Osteocyte (in vitro differentiated cells): ENCODE data around the gene MRPS11. TPM values are rescaled to one million over a fixed set of nuclear protein-coding genes. Genes with fewer than 3 reads are reported as not detected.

Experiments used
- DNase-seq: peaks from one replicate; pipeline ENCODE4 v3.0.0; 2021; ENCODE audit warnings: mixed read lengths; ENCODE audit not compliant: unreplicated experiment; ENCODE audit errors: extremely low spot score
- H3K27ac Mint-ChIP-seq: one replicate; pipeline ENCODE4 v1.8.0; 2021; ENCODE audit warnings: mild to moderate bottlenecking, mixed read lengths; ENCODE audit not compliant: unreplicated experiment
- H3K27me3 Mint-ChIP-seq: one replicate; pipeline ENCODE4 v1.8.0; 2021; ENCODE audit warnings: mixed read lengths; ENCODE audit not compliant: unreplicated experiment
- H3K36me3 Mint-ChIP-seq: one replicate; pipeline ENCODE4 v1.8.0; 2021; ENCODE audit warnings: mixed read lengths; ENCODE audit not compliant: unreplicated experiment
- H3K4me1 Mint-ChIP-seq: one replicate; pipeline ENCODE4 v1.8.0; 2021; ENCODE audit warnings: mixed read lengths; ENCODE audit not compliant: unreplicated experiment
- H3K4me3 Mint-ChIP-seq: one replicate; pipeline ENCODE4 v1.8.0; 2021; ENCODE audit warnings: mild to moderate bottlenecking, moderate library complexity, mixed read lengths; ENCODE audit not compliant: unreplicated experiment
- H3K9me3 Mint-ChIP-seq: one replicate; pipeline ENCODE4 v1.8.0; 2021; ENCODE audit warnings: mixed read lengths; ENCODE audit not compliant: unreplicated experiment
- CTCF ChIP-seq: fragments of 200-600 bp; sonication (generic); IDR thresholded peaks from 2 replicates; pipeline ENCODE4 v1.5.0; 2021; ENCODE audit warnings: antibody characterized with exemption, mild to moderate bottlenecking, moderate library complexity
- total RNA-seq: library from RNA; stranded (reverse); gene quantifications from 2 replicates; pipeline ENCODE4 v1.2.1, GENCODE V29; 2021

The MRPS11 gene
- total RNA-seq, 1 donor from 2014 or later = 41.9 TPM

- Mint-ChIP-seq H3K27me3 (no peaks in the 10 kb centered on the region), H3K9me3 (no peaks in the 10 kb centered on the region), H3K27ac (peak overlapping the region; percentile 5), H3K4me3 (no peak overlapping the region), H3K4me1 (no peaks in the 10 kb centered on the region), H3K36me3 (peaks cover 21% of the 10 kb centered on the region)
- DNase-seq = no peak
- TF ChIP-seq CTCF = peak; percentile 59
Measured at GRCh38 chr15:88476635-88477060, 9.1 kb downstream of the MRPS11 start.

GRCh38 chr15:88477126-88477525, 9.6 kb downstream of the MRPS11 start:
- Mint-ChIP-seq H3K4me1 (no peaks in the 10 kb centered on the region), H3K36me3 (peaks cover 21% of the 10 kb centered on the region), H3K27ac (no peak overlapping the region), H3K9me3 (no peaks in the 10 kb centered on the region), H3K4me3 (no peak overlapping the region), H3K27me3 (no peaks in the 10 kb centered on the region)
- no peak for TF ChIP-seq CTCF
- no peak for DNase-seq

GRCh38 chr15:88477904-88478303, 10.4 kb downstream of the MRPS11 start:
- no peaks in the 10 kb centered on the region for H3K4me1 Mint-ChIP-seq
- no peaks in the 10 kb centered on the region for H3K27me3 Mint-ChIP-seq
- no peak for TF ChIP-seq CTCF
- H3K36me3 Mint-ChIP-seq = peaks cover 17% of the 10 kb centered on the region
- H3K9me3 Mint-ChIP-seq = no peaks in the 10 kb centered on the region
- DNase-seq = no peak
- H3K4me3 Mint-ChIP-seq = no peak overlapping the region
- H3K27ac Mint-ChIP-seq = no peak overlapping the region

GRCh38 chr15:88479169-88479568, 11.7 kb downstream of the MRPS11 start:
- no peak for TF ChIP-seq CTCF
- H3K27me3 Mint-ChIP-seq = no peaks in the 10 kb centered on the region
- no peaks in the 10 kb centered on the region for H3K9me3 Mint-ChIP-seq
- no peak for DNase-seq
- H3K4me3 Mint-ChIP-seq = no peak overlapping the region
- no peak overlapping the region for H3K27ac Mint-ChIP-seq
- no peaks in the 10 kb centered on the region for H3K4me1 Mint-ChIP-seq
- peaks cover 16% of the 10 kb centered on the region for H3K36me3 Mint-ChIP-seq

- Mint-ChIP-seq H3K9me3 (no peaks in the 10 kb centered on the region), H3K36me3 (peaks cover 8% of the 10 kb centered on the region), H3K4me3 (no peak overlapping the region), H3K27me3 (no peaks in the 10 kb centered on the region), H3K4me1 (no peaks in the 10 kb centered on the region), H3K27ac (no peak overlapping the region)
- DNase-seq = no peak
- no peak for TF ChIP-seq CTCF
Measured at GRCh38 chr15:88480981-88481380, 13.5 kb downstream of the MRPS11 start.
